Measurements from ENCODE around the gene TCTN1. TPM values are rescaled to one million over a fixed set of nuclear protein-coding genes. Genes with fewer than 3 reads are reported as not detected.

TCTN1 gene
- total RNA-seq, 1 experiment from 2014 or later: 27.0 TPM

GRCh38 chr12:110577864-110578693 lies 35.9 kb upstream of the TCTN1 start:
- H3K27ac ChIP-seq (ENCODE audit: low read depth, low read length): peak overlapping the region; percentile 89
- no TSS peak for BruUV-seq (replicated peaks)
- H4K20me1 ChIP-seq (ENCODE audit: insufficient read depth): peaks cover 8% of the 10 kb centered on the region; the same call in 1 of the 2 replicates
- peak; percentile 97 for DNase-seq (ENCODE audit: low read depth, low spot score)
- no peaks in the 10 kb centered on the region for H3K9me2 ChIP-seq (ENCODE audit: insufficient read depth)
- no peaks in the 10 kb centered on the region for H3K27me3 ChIP-seq (ENCODE audit: insufficient read depth, low read length)
- H2AFZ ChIP-seq (ENCODE audit: low read depth, low read length, poor library complexity, severe bottlenecking): no peak overlapping the region
- ATAC-seq: peak; percentile 60
- H3K36me3 ChIP-seq (ENCODE audit: control insufficient read depth in 1 of 2, insufficient read depth in 2 of 2, low read length in 2 of 2): peaks cover 0 to 3% of the 10 kb centered on the region in 2 experiments; a peak in 1 of 4 replicates
- intact Hi-C loops (cut with micrococcal nuclease): no loop called here
- H3K9ac ChIP-seq (ENCODE audit: low read length): peak overlapping the region; percentile 74
- H3K4me1 ChIP-seq (ENCODE audit: control insufficient read depth in 1 of 2, insufficient read depth in 2 of 2, low read length in 2 of 2): peaks cover 37 to 71% of the 10 kb centered on the region in 2 experiments
- H3K4me2 ChIP-seq (ENCODE audit: low read length): peak overlapping the region; percentile 89
- no peaks in the 10 kb centered on the region; a peak in 1 of 4 replicates for H3K9me3 ChIP-seq (ENCODE audit: control insufficient read depth in 1 of 2, insufficient read depth in 1 of 2, low read depth in 1 of 2, low read length in 2 of 2)
- ChIA-PET RAD21 (ENCODE audit: low non-redundant PET in 1 of 2, low total read pairs in 2 of 2, uncharacterized antibody in 2 of 2, unreplicated experiment in 2 of 2) (no interaction called here), POLR2A (interaction anchor here (0.7 kb wide), 1 partner anchor 110 kb away, joined by 3 read pairs; the partner anchor contains the start of gene FAM216A), CTCF (no interaction called here)
- peaks cover 94% of the 10 kb centered on the region for H3K79me2 ChIP-seq (ENCODE audit: insufficient read depth, low read length)
- peak overlapping the region; percentile 4 to 53 for H3K4me3 ChIP-seq (replicated peaks in 1 of 2; ENCODE audit: low read depth in 1 of 2, low read length in 2 of 2)
- TF ChIP-seq CTCF (IDR thresholded peaks at IDR 0.05 in 2 of 3, conservative IDR thresholded peaks at IDR 0.05 in 1 of 3; ENCODE audit: borderline replicate concordance in 1 of 3, insufficient read depth in 1 of 3, low read depth in 2 of 3, low read length in 2 of 3) (no peak), ATF3 (IDR thresholded peaks at IDR 0.05) (no peak; the same call in 1 of the 2 replicates), EZH2 (IDR thresholded peaks at IDR 0.05) (no peak), EZH2phosphoT487 (IDR thresholded peaks at IDR 0.05; ENCODE audit: borderline replicate concordance) (no peak), EGR1 (IDR thresholded peaks at IDR 0.05; ENCODE audit: low read depth) (peak; percentile 72), ZBTB33 (IDR thresholded peaks at IDR 0.05; ENCODE audit: extremely low read depth, insufficient replicate concordance, low read length) (no peak), MAX (IDR thresholded peaks at IDR 0.05) (no peak), CBX3 (IDR thresholded peaks at IDR 0.05; ENCODE audit: low read depth) (peak; percentile 87; the same call in 1 of the 2 replicates), SP1 (IDR thresholded peaks at IDR 0.05; ENCODE audit: low read depth) (peak; percentile 93), JUND (IDR thresholded peaks at IDR 0.05) (peak; percentile 98), RAD21 (IDR thresholded peaks at IDR 0.05; ENCODE audit: low read depth) (peak; percentile 18; the same call in 1 of the 2 replicates), ZFX (IDR thresholded peaks at IDR 0.05) (no peak), POLR2AphosphoS5 (IDR thresholded peaks at IDR 0.05; ENCODE audit: low read depth, low read length) (peak; percentile 57; the same call in 1 of the 2 replicates), SIN3A (IDR thresholded peaks at IDR 0.05; ENCODE audit: low read depth) (no peak; the same call in 1 of the 2 replicates), CEBPB (IDR thresholded peaks at IDR 0.05; ENCODE audit: low read depth) (peak; percentile 29; the same call in 1 of the 2 replicates), SRF (IDR thresholded peaks at IDR 0.05; ENCODE audit: low read depth) (peak; percentile 83), YY1 (IDR thresholded peaks at IDR 0.05; ENCODE audit: extremely low read depth, insufficient replicate concordance, low read depth, low read length) (no peak), ELF1 (IDR thresholded peaks at IDR 0.05; ENCODE audit: borderline replicate concordance, low read depth) (no peak; the same call in 1 of the 2 replicates), FOSL1 (IDR thresholded peaks at IDR 0.05; ENCODE audit: low read depth) (peak; percentile 100)

All from HCT116 (cell line).